Limb (tissue), 2 donors: ENCODE measurements around the gene SH3PXD2A.
"Not testable (repeated sequence)": the region's sequence is repeated elsewhere in the genome, so short reads cannot be mapped to it uniquely, and the experiment has no call there.

Experiments used
- DNase-seq, 2 donors: peaks; one replicate each; pipeline ENCODE4 v3.0.0-alpha.2; 2016; ENCODE audit errors: extremely low spot score in 2 of 2

Gene SH3PXD2A

DNA sequence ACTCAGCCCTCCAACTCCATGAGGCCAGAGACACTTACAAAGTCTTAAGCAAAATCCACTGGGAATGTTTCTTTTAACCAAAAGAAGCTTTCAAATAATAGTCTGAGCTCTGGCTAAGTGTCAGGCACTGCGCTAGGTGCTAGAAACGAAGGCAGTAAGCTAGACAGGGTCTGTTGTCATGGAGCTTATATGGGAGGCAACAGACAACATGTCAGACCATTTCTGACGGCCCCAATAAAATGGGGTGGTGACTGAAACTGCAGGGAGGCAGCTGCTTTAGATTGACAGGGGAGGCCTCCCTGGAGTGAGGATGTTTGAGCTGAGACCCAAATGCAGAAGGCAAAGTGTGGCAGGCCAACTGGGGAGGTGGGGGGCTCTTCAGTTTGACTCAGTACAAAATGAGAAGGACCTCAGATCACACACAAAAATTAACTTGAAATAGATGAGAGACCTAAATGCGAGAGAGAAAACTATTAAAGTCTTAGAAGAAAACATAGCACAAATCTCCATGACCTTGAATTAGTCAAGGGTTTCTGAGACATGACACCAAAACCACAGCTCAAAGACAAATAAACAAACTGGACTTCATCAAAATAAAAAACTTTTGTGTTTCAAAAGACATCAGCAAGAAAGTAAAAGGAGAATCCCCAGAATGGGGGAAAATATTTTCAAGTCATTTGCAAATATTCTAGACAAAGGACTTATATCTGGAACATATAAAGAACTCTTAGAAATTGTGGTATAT lies 40.6 kb downstream of the SH3PXD2A start:
- DNase-seq: no peak

DNA sequence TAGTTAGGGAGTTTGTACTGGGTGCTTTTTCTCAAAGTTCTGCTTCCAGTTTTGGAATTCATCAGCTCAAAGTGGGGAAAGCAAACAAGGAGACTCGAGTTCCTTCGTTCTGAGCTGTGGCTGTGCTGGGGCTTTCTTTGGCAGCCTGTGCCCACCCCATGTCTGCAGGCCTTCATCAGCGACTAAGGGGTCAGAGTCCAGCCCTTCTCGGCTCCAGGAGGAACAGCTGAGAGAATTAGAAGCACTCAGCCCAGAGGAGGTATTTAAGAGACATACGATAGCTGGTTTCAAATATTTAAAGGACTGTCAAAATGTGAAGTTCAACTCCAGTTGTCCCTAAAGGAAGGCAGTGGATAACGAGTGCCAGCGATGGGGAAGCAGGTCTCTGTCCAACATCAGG lies 41.3 kb downstream of the SH3PXD2A start:
- DNase-seq: no peak

DNA sequence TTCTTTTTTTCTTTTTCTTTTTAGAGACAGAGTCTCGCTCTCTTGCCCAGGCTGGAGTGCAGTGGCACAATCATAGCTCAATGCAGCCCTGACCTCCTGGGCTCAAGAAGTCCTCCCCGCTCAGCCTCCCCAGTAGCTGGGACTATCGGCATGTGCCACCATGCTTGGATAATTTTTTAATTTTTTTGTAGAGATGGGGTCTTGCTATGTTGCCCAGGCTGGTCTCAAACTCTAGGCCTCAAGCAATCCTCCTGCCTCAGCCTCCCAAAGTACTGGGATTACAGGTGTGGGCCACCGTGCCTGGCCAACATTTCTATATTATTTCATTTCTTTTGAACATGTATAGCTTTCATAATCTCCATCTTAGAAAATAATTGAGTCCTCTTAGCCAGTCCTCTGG lies 42.1 kb downstream of the SH3PXD2A start:
- not testable (repeated sequence) for DNase-seq

DNA sequence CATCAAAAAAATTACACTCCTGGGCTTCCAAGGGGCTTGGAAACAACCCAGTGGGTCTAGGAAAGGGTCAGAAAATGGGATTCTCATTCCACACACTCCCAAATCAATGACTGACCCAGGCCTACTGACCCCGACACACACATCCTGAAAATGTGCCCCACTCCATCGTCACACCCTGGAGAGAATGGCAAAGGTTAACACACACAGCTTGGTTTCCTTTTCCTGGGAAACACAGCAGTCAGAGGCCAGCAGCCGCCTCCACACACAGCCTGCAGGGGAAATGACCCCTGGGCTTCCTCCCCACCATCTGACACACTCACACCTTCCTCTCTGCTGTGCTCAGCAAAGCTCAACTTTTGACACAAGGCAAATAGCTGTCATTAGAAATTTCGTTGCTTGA lies 42.9 kb downstream of the SH3PXD2A start:
- DNase-seq: no peak

DNA sequence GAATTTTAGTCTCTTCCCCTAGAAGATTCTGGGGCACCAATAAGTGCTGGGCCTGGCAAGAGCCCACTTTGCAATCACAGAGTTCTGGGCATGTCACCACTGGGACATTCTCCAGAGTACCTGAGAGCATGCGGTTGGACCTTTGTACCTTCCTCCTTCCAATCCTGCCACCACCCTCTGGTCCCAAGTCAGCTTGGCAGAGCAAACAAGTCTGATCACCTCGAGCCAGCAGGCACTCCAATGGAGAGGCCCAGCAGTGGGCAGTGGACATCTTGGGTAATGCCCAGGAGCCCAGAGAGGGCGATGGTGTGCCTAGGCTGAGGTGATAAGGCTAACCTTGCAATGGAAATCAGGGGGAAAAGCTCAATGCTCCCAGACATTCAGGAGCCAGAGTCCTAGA lies 43.4 kb downstream of the SH3PXD2A start:
- DNase-seq: no peak

DNA sequence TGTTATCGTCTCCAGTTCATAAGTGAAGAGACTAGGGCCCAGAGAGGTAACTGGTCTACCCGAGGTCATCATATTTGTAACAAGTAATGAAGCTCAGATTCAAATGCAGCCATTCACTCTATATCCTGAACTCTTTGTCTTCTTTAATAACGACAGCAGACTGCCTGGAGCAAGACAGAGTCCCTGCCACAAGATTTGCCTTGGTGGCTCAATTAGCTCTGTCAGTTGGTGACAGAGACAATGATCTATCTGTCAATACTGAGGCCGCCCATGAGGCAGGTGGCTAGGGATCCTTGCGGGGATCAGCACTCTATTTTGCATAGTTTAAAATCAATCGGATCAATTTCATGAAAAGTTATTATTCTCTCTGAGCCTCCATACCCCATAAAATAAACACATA lies 43.9 kb downstream of the SH3PXD2A start:
- DNase-seq: no peak

DNA sequence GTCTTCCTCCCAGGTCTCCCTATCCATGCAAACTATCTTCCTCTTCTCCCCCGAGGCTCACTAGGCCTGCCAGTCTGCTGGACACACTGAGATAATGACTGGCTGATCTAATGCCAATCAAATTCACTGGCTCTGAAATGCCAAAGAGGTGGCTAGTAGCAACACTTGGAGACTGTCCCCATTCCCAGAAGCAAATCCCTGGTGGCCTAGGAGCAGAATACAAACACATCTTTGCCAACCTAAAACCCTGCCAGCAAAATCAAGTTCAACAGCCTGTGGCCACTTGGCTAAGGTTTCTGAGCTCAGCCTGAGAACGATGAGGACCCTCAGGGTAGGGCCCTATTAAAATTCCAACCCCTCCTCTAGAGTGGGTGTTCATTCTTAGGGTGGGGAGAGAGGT lies 46.6 kb downstream of the SH3PXD2A start:
- no peak for DNase-seq

DNA sequence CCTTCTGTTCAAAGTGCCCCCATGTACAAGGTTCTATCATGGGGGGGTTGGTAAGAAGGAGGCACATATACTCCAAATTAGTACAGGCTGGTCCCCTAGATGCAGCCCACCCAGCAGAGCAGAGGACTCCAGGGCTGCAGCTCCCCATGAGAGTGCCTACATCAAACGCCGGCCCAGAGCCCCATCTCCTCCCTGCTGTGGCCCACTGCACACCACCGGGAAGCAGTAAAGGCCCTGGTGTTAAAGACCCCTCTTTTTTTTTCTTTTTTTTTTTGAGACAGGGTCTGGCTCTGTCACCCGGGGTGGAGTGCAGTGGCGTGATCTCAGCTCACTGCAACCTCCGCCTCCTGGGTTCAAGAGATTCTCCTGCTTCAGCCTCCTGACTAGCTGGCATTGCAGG lies 47.4 kb downstream of the SH3PXD2A start:
- DNase-seq: no peak

DNA sequence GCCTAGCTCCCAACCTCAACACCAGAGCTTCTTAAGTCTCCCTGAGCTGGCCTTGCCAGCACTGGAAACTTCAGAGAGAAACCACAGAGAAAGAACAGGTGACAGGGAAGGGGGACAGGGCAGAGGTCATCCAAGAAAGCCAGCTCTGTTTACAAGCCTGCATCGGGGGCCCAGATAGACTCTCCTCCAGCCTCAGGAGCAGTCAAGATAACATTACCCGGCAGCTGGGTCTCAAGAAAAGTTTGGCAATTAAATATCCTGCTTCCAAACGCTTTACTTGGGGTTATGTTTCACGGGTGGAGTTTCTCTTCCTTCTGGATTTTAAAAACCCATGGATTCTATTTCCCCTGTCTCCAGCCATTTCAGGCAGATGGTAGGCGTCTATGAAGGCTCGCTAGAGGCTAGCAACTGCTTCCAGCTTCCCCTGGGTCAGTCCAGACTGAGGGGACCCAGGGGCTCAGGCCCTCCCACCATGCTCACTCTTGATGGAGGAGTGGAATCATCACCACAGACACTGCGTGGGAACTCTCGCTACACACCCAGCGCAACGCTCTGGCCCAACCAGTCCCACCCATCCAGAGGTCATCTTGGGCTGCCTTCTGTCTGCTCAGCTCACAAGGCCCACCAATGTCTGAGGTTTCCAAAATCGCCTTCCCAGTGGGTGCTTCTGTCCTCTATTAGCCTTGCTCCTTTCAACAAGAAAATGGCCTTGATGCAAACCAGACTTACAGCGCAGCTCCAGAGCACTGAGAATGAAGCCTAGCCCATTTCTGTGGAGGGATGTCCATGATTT lies 48.8 kb downstream of the SH3PXD2A start:
- DNase-seq: no peak

DNA sequence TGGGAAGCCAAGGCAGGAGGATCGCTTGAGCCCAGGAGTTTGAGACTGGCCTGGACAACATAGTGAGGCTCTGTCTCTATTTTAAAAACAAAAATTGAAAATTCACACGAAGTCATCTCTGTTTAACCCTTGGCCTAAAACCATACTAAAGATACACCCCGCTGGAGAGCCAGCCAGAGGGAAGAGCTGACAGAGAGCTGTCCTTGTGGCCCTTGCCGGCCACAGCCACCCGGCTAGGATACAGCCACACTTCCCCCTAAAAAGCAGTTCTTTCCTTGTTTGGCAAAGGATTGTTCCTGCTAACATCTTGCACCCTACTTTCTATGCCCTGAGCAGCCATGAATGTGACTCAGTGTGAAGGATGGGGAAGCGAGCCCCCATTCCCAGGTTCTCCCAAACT lies 49.6 kb downstream of the SH3PXD2A start:
- DNase-seq: no peak

DNA sequence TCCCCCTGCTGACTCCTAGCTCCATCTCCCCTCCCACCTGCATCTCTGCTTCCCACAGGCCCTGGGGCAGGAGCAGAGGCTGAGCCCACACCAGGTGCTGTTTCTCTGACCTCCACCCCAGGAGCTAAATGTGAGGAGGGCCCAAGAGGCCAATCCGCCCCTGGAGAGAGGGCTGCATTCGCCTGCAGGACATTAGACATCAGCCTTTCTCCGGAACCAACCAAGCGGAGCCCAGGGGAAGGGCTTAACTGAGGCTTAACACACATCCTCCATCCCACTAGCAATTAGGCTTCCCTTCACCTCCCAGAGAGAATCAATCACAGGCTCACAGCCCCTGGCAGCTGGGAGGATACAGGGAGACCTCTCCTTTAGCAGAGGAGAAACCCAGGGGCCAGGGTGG lies 50.5 kb downstream of the SH3PXD2A start:
- no peak for DNase-seq

DNA sequence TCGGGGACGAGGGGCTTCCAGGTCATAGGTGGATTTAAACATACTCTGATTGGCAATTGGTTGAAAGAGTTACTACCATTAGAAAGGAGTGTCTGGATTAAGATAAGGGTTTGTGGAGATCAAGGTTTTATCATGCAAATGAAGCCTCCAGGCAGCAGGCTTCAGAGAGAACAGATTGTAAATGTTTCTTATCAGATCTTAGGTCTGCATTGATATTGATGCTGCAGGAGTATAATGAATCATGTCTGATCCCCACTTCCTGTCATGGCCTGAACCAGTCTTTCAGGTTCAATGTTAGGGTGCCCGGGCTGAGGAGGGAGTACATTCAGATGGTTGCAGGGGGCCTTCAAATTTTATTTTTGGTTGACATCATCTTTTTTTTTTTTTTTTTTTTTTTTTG lies 51.4 kb downstream of the SH3PXD2A start:
- no peak for DNase-seq

DNA sequence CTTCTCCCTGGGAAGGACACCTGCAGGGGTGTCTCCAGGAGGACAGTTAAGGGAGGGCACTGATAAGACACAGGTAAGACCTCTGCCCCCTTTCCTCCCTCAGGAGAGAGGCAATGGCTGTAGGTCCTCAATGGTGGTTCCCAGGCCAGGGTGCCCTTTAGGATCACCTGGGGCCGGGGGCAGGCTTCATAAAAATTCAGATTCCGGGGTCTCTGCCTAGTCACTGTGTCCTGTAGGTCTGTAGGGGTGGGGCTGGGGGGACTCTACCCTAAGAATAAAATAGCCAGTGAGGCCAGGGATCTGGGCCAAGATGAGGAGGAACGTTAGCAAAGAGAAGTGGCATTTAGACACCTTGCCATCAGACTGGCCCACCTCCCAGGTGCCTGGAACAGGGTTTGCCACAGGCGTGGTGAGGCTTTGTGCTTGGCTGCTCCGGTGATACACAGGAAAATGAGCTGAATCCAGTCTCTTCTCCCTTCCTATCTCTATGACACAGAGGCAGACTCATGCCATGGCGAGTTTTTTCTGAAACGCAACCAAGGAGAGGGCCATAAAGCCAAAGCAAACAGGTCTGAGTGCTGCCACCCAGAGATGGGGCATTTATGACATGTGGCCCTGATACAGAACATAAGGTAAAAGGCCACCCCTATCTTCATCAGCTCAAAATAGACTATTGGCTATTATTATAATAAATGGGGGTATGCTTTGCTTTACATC lies 52.6 kb downstream of the SH3PXD2A start:
- DNase-seq: no peak

DNA sequence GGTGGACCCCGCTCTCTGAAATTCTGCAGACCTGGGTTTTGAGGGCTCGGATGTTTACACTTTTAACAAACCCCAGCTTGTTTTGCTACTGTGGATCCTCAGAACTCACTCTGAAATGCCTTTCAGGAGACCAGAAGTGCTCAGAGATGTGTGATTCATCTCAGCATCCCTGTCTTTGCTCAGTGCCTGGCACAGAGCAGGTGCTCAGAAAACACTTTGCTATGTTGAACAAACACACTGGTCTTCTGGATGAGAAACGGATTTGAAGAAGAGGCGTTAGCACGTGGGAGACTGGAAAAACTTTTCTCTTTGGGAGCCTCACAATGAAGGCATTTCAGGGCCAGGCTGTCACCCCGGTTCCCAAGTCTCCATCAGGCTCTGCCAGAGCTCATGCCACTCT lies 53.3 kb downstream of the SH3PXD2A start:
- no peak for DNase-seq

DNA sequence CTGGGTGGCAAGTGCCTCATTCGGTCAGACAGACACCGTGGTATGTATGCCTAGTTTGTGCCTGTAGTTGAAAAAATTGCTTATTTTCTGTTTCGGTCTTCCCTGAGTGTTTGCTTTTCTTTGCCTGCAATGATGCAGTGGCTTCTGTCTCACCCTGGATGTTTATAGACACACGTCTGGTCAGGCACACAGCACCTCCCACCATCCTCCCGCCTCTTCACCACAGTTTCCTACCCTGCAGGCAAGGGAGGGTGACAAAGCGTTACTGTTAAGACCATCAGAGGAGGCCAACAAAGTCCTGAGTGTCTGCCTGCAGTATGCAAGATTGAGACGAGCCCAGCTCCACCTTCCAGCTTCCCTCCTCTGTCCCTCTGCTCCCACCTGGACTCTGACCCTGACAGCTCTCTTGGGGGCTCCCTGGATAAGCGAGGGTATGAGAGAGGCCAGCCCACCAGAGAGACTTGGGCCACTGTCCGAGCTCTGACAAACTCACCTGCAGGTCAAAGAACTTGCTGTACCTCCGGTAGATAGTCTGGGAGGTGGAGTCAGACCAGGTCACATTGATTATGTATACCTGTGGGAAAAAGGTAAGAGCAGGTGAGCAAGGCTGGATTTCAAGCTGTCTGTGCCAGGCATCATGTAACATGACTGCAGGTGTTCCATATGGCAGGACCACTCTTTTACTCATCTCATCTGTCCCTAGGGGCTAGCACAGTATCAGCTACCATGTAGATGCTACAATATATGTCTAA lies 54.4 kb downstream of the SH3PXD2A start:
- DNase-seq: no peak

DNA sequence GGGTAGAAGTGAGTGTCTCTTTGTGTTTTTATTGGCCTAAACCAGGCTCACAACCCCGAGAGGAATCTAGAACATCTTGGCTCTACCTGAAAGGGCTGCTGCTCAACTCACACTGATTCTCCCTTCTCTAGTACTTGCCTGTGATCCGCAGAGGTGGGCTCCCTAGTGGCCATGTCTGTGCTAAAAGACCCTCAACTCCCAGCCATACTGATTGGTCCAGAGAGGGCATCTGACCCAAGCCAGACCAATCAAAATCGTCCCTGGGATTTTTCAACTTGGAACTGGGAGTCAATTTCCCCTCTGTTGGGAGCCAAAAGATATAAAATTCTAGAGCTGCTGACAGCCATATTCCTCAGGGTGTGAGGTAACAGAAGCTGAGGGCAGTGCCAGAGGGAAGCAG lies 55.3 kb downstream of the SH3PXD2A start:
- no peak for DNase-seq

DNA sequence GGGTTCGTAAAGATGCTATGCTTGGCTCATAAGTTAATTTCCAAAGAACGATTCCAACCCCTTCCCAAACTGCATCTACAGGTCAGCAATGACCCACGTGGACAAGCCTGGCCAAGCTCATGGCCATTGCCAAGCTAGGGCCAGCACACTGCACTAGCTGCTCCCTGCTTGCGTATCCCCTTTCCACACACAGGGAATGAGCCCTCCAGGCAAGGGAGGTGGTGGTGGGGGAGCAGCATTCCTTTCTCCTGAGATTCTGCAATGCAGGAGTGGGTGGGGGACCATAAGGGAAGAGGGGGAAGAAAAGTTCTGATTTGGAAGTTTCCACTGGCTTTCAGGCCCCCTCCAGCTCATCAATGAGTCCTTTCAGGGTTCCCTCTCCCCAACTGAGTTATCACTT lies 56.0 kb downstream of the SH3PXD2A start:
- DNase-seq: no peak

DNA sequence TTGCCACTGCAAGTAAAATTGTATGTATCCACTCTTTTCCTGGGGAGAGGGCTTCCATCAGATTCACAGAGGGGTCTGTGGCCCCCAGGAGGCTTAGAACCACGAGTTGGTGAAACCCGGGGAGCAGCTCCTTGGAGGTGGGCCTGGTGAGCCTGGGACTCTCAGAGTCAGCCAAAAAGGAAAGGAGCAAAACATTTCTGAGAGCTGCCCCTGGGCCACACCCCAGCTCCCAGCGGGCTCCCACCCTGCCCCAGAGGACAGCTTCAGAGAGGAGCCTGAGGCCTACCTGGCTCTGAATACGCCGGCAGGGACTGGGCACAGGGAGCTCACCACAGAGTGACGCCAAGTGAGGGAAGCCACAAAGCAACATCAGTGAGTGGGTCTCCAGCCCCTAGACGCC lies 56.9 kb downstream of the SH3PXD2A start:
- no peak for DNase-seq

DNA sequence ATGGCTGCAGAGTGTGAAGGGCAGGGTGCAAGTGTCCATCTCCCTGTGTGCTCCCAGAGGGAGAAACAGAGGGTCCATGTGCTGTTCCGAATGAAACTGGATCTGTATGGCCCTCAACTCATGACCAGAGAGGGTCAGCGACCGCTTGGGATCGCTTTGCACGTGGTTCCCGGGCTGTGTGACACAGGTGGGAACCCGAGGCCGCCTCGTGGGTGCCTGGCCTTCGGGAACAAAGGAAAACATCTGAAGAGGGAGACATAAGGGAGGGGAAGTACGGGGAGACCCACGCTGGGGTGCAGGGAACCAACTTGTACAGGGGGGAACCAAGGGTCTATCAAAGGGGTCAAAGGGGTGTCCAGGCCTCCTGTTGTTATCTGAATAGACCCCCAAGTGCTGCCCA lies 57.5 kb downstream of the SH3PXD2A start:
- no peak for DNase-seq

DNA sequence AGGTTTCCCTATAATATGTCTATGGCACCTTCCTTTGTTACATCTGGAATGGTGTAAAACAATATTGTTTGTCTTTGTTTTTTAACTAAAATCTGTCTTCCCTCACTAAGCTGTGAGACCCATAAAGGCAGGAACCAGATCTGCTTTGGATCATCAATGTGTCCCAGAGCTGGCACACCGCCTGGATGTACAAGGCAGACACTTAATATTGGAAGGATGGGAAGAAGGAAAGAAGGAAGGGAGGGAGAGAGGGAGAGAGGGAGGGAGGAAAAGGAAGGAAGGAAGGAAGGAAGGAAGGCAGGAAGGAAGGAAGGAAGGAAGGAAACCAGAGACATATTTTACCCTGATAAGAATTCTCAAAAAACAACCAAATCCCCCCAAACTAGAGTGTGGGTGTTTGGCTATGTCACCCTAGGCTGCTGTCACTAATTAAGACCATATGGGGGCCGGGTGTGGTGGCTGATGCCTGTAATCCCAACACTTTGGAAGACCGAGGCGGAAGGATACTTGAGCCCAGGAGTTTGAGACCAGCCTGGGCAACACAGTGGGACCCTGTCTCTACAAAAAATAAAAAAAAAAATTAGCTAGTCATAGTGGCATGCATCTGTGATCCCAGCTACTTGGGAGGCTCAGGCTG lies 59.6 kb downstream of the SH3PXD2A start:
- DNase-seq: no peak

DNA sequence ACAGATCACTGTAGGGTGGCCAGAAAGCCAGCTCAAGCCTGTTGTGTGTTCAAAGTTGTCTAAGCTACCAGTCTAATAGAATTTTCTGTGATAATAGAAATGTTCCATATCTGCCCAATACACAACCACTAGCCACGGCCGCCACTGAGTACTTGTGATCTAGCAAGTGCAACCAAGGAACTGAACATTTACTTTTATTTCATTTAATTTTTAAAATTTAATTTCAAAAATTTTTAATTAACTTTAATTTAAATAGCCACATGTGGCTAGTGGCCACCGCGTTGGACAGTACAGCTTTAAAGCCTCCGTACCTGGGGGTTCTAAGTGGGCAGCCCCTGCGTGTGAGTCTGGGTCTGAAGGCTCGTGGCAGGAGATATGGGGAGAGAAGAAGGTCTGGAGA lies 60.4 kb downstream of the SH3PXD2A start:
- DNase-seq: no peak
